ENCODE measurements around the gene COL4A2.

The COL4A2 gene

GRCh38 chr13:110341445-110342244 lies 34.6 kb downstream of the COL4A2 start:
- DNase-seq = no peak

- no peak for DNase-seq
Measured at GRCh38 chr13:110342474-110342873, 35.4 kb downstream of the COL4A2 start.

DNA sequence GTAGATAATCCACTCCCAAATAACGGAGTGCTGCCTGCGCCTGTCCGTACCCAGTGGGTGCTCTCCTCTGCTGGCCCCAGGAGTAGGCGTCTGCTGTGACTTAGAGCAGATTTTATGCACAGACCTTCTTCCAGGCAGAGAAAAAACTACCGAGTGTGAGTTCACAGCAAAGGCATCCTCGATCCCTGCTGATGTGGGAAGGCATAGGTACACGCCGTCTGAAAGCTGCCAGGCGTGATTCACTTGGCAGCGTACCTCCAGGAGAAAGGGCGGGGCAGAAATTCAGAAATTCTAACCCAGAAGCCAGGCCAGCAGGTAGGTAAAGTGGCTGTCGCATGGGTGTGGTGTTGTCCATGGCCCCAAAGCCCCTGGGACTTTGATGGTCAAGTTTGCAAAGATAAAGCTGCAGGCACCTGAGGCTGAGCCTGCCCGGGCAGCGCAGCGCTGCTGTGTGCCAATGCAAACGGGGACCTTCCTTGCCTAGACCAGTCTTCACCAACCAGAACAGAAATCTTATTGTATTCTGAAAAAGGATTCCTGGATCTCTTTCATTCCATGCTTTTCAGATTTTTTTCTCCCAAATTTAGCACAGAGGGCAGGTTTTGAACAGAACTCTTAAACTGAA lies 36.3 kb downstream of the COL4A2 start:
- no peak for DNase-seq

- no peak for DNase-seq
Measured at GRCh38 chr13:110344320-110344719, 37.2 kb downstream of the COL4A2 start.

- no peak for DNase-seq
Measured at GRCh38 chr13:110345266-110345665, 38.2 kb downstream of the COL4A2 start.

- no peak for DNase-seq
Measured at GRCh38 chr13:110345701-110346100, 38.6 kb downstream of the COL4A2 start.

DNA sequence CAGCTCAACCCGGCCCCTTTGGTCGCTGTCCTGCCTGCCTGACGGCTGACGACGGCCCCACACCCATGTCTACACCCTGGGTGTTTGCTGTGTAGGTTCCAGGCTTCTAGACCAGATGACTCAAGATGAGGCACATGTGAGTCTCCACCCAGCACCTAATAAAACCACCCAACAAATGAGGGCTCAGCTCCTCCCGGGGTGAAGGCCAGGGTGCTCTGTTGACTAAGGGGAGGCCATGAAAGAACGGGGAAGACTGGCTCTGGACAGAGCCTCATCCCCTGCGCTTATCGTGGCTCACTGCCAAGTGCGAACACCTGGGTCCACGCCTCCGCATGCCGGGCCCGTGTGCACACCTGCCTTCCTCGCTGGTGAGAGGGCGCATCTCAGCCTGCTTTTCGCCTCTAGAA lies 39.6 kb downstream of the COL4A2 start:
- no peak for DNase-seq

- DNase-seq = no peak
Measured at GRCh38 chr13:110347088-110347487, 40.0 kb downstream of the COL4A2 start.

DNA sequence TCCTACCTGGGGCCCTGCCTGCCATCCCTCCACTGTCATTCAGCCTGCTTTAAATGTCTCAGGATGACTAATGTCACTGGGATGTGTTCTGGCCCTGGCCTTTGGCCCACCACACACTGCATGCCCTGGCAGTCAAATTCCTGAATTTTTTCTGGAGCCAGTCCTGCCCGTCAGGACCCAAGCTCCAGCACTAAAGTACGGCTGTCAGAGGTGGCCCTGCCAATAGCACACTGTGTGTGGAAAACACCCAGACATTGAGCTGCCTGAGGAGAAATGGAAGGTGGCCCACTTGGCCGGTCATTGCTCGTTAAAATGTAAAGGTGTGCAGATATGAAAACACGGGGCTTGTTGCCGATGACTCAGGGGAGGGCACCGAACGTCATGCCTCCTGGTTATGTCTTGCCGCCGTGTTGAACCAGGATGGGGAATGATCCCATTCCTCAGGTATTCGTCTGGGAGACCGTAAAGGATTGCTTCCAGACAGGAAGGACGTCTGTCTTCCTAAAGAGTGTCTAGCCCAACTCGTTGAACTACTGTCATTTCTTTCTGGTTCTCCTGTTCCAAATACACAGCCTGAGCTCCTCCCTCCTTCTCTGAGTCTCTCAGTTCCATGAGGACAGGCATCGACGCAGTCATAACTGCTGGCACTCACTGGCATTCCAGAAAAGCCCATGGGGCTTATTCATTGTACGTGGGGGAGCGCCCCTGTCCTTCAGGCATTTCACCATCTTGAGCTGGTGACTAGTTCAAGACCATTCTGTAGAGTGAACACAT lies 40.6 kb downstream of the COL4A2 start:
- DNase-seq = no peak

GRCh38 chr13:110348309-110349105 lies 41.4 kb downstream of the COL4A2 start:
- no peak for DNase-seq

DNA sequence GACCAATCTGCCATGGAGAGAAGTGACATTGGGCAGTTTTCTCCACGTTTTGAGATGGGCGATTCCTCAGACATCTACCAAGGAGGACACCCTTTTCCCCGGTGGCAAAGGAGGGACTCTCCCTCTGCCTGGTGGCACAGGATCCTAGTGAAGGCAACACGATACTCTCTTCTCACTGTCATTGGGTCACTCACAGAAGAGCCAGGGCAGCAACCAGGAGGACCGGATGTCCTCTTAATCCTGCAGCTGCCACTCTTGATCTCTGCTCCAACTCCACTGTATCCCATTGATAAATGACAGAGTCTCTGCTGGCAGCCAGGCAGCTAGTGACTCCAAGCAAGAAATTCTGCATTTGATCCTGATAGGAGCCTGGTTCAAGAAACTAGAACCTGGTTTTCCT lies 42.2 kb downstream of the COL4A2 start:
- no peak for DNase-seq

GRCh38 chr13:110350049-110350448 lies 43.0 kb downstream of the COL4A2 start:
- DNase-seq = no peak

- DNase-seq = no peak
Measured at GRCh38 chr13:110350509-110350908, 43.4 kb downstream of the COL4A2 start.

- no peak for DNase-seq
Measured at GRCh38 chr13:110351636-110352420, 44.7 kb downstream of the COL4A2 start.

- DNase-seq = peak; percentile 26
Measured at GRCh38 chr13:110352735-110353134, 45.7 kb downstream of the COL4A2 start.

DNA sequence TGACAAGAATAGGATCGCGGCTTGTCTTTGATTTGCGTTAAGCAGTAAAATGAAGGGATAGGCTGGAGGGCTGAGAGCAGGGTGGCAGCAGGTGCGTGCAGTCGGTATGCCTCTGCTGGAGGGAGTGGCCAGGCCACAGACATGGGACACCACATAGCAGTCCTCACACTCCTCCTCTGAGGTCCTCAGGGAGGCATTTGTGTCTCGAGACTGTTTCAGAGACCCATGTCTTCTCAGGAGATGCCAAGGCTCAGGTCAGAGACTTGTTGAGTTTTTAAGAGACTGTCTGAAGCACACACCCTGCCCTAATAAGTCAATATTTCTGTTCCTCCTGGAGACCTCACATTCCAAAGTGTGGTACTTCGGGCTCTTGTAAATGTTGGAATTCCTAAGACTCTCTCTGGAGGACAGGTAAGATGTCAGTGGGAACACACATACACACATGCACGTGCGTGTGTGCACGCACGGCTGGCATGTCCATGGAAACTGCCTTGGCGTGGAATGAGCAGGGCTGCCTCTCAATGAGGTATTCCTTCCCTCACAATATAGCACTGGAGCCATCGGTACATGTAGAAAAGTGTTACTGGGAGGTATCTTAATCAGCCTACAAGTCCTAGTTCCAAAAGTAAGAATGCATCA lies 46.4 kb downstream of the COL4A2 start:
- no peak for DNase-seq

GRCh38 chr13:110354123-110354627 lies 47.1 kb downstream of the COL4A2 start:
- no peak for DNase-seq

GRCh38 chr13:110354715-110355473 lies 47.8 kb downstream of the COL4A2 start:
- no peak for DNase-seq

GRCh38 chr13:110356362-110356761 lies 49.3 kb downstream of the COL4A2 start:
- no peak for DNase-seq

DNA sequence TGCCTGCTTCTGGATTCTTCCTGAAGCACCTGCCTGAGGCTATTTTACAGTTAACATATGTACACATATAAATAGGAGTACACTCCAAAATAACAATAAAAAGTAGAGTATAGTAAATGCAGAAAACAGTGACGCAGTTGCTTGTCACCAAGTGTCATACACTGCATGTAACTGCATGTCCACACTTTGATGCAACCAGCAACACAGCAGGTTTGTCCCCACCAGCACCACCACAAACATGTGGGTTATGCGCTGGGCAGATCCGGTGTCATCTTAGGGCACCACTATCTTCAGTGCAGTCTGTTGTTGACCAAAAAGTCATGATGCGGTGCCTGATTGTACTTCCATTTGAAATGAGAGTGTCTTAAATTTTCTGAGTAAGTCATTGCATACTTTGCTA lies 51.3 kb downstream of the COL4A2 start:
- DNase-seq = no peak

Measured in activated CD4-positive, alpha-beta T cell treated with anti-CD3 and anti-CD28 coated beads for 48 hours (primary cell).